OCI-LY1 (cell line): ENCODE results near the gene SRBD1.

Source experiments
- H2AFZ ChIP-seq: fragments of 200-600 bp; sonication (generic), shearing (Covaris generic); 2 replicates; pipeline ENCODE4 v1.6.0; 2014; ENCODE audit warnings: antibody characterized with exemption, mild to moderate bottlenecking, low read length
- H3F3A ChIP-seq: fragments of 200-600 bp; sonication (generic), shearing (Covaris generic); 2 replicates; pipeline ENCODE4 v1.6.0; 2014; ENCODE audit warnings: mild to moderate bottlenecking, antibody characterized with exemption, low read length, moderate library complexity; ENCODE audit not compliant: insufficient read depth
- H3K27ac ChIP-seq: fragments of 200-600 bp; sonication (generic); 2 replicates; pipeline ENCODE4 v1.5.1; 2014; ENCODE audit warnings: low read length, mixed run types, mild to moderate bottlenecking, low read depth; ENCODE audit not compliant: poor library complexity, severe bottlenecking
- H3K27me3 ChIP-seq: fragments of 200-600 bp; sonication (generic); 2 replicates; pipeline ENCODE4 v1.6.0; 2014; ENCODE audit warnings: antibody characterized with exemption, mild to moderate bottlenecking, low read length, moderate library complexity; ENCODE audit not compliant: insufficient read depth
- H3K36me3 ChIP-seq: fragments of 200-600 bp; sonication (generic); 2 replicates; pipeline ENCODE4 v1.6.1; 2014; ENCODE audit warnings: mild to moderate bottlenecking, antibody characterized with exemption, low read length, moderate library complexity, mixed read lengths; ENCODE audit not compliant: insufficient read depth
- H3K4me1 ChIP-seq: fragments of 200-600 bp; sonication (generic); 2 replicates; pipeline ENCODE4 v1.5.1; 2014; ENCODE audit warnings: mild to moderate bottlenecking, low read length, moderate library complexity; ENCODE audit not compliant: insufficient read depth, severe bottlenecking
- H3K4me2 ChIP-seq: fragments of 200-600 bp; sonication (generic), shearing (Covaris generic); 2 replicates; pipeline ENCODE4 v1.6.1; 2014; ENCODE audit warnings: low read length
- H3K4me3 ChIP-seq: fragments of 200-600 bp; sonication (generic); 2 replicates; pipeline ENCODE4 v1.5.1; 2014; ENCODE audit warnings: low read length, low read depth, mild to moderate bottlenecking, mixed read lengths; ENCODE audit not compliant: poor library complexity, severe bottlenecking
- H3K79me2 ChIP-seq: fragments of 200-600 bp; shearing (Covaris generic); 2 replicates; pipeline ENCODE4 v1.6.1; 2016; ENCODE audit warnings: mixed run types, low read length, mixed read lengths; ENCODE audit not compliant: insufficient read depth
- H3K9ac ChIP-seq: fragments of 200-600 bp; sonication (generic), shearing (Covaris generic); 2 replicates; pipeline ENCODE4 v1.6.1; 2014; ENCODE audit warnings: mild to moderate bottlenecking, low read length, mixed read lengths
- H3K9me2 ChIP-seq: fragments of 200-600 bp; sonication (generic), shearing (Covaris generic); 2 replicates; pipeline ENCODE4 v1.6.1; 2014; ENCODE audit warnings: low read depth, mild to moderate bottlenecking, low read length, mixed read lengths
- H3K9me3 ChIP-seq: fragments of 200-600 bp; shearing (Covaris generic); 2 replicates; pipeline ENCODE4 v1.6.1; 2014; ENCODE audit warnings: low read length, mixed read lengths
- H4K20me1 ChIP-seq: fragments of 200-600 bp; sonication (generic), shearing (Covaris generic); 2 replicates; pipeline ENCODE4 v1.6.0; 2016; ENCODE audit warnings: mild to moderate bottlenecking, low read length; ENCODE audit not compliant: insufficient read depth
- EZH2 ChIP-seq: fragments of 200-600 bp; sonication (generic), shearing (Covaris generic); IDR thresholded peaks from 2 replicates; pipeline ENCODE4 v1.8.0; 2017; ENCODE audit warnings: borderline replicate concordance, mixed run types, mild to moderate bottlenecking, antibody characterized with exemption, low read length, moderate library complexity, mixed read lengths
- TF ChIP-seq, protein P1 (sequence below): fragments of 200-600 bp; sonication (generic), shearing (Covaris generic); IDR thresholded peaks from 2 replicates; pipeline ENCODE4 v1.5.1; 2017; ENCODE audit warnings: mild to moderate bottlenecking, antibody characterized with exemption, low read length, moderate library complexity, mixed read lengths

SRBD1 gene

DNA sequence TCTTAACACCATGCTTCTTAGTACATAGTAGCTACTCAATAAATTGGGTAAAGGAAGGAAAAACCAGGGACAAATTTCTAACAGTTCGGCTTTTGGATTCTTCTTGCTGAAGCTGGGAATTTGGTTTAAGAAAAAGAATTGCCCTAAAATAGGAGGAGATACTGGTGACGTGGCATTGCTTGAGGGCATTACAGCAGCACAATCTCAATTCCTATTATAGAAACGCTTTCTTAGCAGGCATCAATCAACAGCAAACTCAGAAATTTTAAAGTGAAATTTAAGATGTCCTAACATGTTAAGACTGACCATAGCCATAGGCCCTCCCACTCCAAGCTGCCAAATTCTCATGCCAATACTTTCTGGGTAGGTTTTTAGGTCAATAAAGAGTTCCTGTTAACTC lies 169.5 kb downstream of the SRBD1 start:
- Histone ChIP-seq H3K9me2 (no peaks in the 10 kb centered on the region), H3K4me2 (no peak overlapping the region), H3K27ac (peak overlapping the region; percentile 94), H3K79me2 (no peaks in the 10 kb centered on the region), H4K20me1 (no peaks in the 10 kb centered on the region), H3F3A (no peaks in the 10 kb centered on the region), H3K9ac (no peak overlapping the region), H3K4me1 (peaks cover 58% of the 10 kb centered on the region), H3K36me3 (0 out of 2 replicates have a peak, but pooled peaks cover 2% of the 10 kb centered on the region), H3K27me3 (no peaks in the 10 kb centered on the region), H3K4me3 (no peak overlapping the region), H2AFZ (no peak overlapping the region), H3K9me3 (no peaks in the 10 kb centered on the region)
- TF ChIP-seq, protein P1, sequence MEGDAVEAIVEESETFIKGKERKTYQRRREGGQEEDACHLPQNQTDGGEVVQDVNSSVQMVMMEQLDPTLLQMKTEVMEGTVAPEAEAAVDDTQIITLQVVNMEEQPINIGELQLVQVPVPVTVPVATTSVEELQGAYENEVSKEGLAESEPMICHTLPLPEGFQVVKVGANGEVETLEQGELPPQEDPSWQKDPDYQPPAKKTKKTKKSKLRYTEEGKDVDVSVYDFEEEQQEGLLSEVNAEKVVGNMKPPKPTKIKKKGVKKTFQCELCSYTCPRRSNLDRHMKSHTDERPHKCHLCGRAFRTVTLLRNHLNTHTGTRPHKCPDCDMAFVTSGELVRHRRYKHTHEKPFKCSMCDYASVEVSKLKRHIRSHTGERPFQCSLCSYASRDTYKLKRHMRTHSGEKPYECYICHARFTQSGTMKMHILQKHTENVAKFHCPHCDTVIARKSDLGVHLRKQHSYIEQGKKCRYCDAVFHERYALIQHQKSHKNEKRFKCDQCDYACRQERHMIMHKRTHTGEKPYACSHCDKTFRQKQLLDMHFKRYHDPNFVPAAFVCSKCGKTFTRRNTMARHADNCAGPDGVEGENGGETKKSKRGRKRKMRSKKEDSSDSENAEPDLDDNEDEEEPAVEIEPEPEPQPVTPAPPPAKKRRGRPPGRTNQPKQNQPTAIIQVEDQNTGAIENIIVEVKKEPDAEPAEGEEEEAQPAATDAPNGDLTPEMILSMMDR, result no peak
- TF ChIP-seq EZH2, result no peak

DNA sequence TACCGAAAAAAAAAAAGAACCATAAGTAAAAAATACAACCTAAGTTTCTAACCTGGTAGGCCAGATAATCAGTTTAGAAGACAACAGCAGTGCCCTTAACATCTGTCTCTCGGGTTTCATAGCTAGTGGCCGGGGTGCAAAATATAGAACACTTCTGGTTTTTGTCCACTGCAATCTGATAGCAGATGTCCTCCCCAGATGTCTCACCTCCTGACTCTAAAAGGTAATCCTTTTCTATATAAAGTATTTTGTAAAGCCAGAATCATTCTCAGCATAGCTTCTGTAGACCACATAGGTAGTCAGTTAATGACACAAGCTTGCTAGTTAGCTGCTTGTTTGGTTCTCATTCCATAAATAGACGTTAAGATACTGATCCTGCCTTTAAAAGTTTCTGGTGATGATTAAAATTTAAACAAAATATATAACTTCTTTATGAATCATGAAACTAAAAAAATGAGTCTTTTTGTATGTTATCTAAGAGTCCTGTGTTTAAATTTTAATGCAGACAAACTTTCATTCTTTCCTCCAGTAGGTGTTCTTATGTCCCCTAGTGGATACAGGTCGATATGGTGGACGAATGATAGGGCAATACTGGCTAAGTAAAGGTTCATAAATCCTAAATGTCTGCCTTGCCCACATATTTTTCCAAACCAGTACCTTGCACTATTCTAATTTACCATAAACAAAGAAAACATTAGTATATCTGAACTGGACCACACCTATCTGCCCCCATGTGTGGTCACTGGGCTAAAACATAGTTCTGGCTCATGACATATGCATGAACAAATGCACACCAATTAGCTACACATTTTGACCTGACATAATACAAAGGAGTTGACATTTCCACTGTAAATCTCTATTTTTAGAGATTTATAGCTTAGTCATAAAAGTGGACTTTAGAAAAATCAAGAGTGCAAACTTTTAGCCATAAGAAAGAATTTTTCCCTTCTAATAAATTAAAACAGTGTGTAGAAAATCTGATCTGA lies 171.0 kb downstream of the SRBD1 start:
- H3K9me2 ChIP-seq, result no peaks in the 10 kb centered on the region
- no peaks in the 10 kb centered on the region for H4K20me1 ChIP-seq
- H2AFZ ChIP-seq, result no peak overlapping the region
- peak overlapping the region; percentile 49 for H3K9ac ChIP-seq
- no peaks in the 10 kb centered on the region for H3K27me3 ChIP-seq
- peaks cover 58% of the 10 kb centered on the region for H3K4me1 ChIP-seq
- 0 out of 2 replicates have a peak overlapping the region, but pooled peaks have one; percentile 21 for H3K4me2 ChIP-seq
- 0 out of 2 replicates have a peak, but pooled peaks cover 6% of the 10 kb centered on the region for H3K36me3 ChIP-seq
- H3K9me3 ChIP-seq, result no peaks in the 10 kb centered on the region
- no peak for TF ChIP-seq EZH2
- TF ChIP-seq, protein P1, result peak; percentile 39
- H3K4me3 ChIP-seq, result no peak overlapping the region
- no peaks in the 10 kb centered on the region for H3F3A ChIP-seq
- peak overlapping the region; percentile 94 for H3K27ac ChIP-seq
- no peaks in the 10 kb centered on the region for H3K79me2 ChIP-seq

DNA sequence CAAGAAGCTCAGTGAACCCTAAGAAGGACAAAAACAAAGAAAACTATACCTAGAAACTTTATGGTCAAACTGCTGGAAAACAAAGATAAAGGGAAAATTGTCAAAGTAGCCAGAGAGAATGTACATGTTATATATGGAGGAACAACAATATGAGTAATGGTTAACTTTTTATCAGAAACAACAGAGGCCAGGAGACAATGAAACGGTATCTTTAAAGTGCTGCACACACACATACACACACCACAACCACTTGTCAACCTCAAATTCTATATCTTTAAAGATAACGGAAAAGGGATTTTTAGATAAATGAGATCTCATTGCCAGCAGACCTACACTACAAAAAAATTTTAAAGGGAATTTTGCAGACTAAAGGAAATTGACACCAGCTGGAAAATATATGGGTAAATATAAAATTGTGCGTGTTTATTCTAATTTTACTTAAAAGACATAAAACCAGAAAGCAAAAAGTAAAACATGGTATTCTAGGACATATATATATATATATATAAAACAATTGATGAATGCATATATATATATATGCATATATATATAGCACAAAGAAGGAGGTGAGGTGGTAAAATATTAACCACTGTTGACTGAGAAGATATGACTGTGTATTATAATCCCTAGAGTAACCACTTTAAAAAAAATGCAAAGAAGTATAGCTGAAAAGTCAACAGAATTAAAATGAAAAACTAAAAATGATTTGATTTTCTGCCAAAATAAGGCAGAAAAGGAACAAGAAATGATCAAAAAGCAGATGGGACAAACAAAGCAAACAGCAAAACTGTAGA lies 172.0 kb downstream of the SRBD1 start:
- no peak for TF ChIP-seq EZH2
- TF ChIP-seq, protein P1, result no peak
- Histone ChIP-seq H3K79me2 (no peaks in the 10 kb centered on the region), H3K27me3 (no peaks in the 10 kb centered on the region), H3K36me3 (0 out of 2 replicates have a peak, but pooled peaks cover 6% of the 10 kb centered on the region), H3F3A (no peaks in the 10 kb centered on the region), H3K4me1 (peaks cover 59% of the 10 kb centered on the region), H2AFZ (no peak overlapping the region), H3K27ac (peak overlapping the region; percentile 94), H3K4me2 (peak overlapping the region; percentile 11), H3K9ac (peak overlapping the region; percentile 37; the same call in 1 of the 2 replicates), H4K20me1 (no peaks in the 10 kb centered on the region), H3K9me2 (no peaks in the 10 kb centered on the region), H3K9me3 (no peaks in the 10 kb centered on the region), H3K4me3 (no peak overlapping the region)
